Measurements from ENCODE around the gene B9D1.

B9D1 gene

DNA sequence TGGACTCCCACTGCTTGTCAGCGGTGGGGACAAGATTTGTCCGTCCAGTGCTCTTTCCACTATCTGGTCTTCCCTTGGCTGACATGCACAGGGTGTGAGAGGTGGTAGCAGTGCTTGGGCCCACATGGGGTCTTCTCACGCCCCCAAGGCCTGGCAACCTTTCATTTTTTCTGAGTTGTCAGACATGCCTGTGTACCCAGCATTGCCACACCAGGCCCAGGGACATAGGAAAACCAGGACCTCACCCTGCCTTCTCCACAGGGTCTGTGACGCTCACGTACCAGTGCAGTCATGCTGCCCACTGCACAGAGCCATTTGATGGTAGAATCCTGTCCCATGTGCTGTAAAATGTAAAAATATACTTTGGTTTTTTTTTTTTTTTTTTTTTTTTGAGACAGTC, 57.8 kb downstream of the B9D1 start:
- no peak for DNase-seq (ENCODE audit: low read depth)
- no peak overlapping the region for H3K4me3 ChIP-seq (ENCODE audit: low read depth, low read length)
- TF ChIP-seq, protein P1, sequence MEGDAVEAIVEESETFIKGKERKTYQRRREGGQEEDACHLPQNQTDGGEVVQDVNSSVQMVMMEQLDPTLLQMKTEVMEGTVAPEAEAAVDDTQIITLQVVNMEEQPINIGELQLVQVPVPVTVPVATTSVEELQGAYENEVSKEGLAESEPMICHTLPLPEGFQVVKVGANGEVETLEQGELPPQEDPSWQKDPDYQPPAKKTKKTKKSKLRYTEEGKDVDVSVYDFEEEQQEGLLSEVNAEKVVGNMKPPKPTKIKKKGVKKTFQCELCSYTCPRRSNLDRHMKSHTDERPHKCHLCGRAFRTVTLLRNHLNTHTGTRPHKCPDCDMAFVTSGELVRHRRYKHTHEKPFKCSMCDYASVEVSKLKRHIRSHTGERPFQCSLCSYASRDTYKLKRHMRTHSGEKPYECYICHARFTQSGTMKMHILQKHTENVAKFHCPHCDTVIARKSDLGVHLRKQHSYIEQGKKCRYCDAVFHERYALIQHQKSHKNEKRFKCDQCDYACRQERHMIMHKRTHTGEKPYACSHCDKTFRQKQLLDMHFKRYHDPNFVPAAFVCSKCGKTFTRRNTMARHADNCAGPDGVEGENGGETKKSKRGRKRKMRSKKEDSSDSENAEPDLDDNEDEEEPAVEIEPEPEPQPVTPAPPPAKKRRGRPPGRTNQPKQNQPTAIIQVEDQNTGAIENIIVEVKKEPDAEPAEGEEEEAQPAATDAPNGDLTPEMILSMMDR (IDR thresholded peaks at IDR 0.05; ENCODE audit: control insufficient read depth, extremely low read depth, insufficient read depth): no peak

GRCh38 chr17:19304209-19304608, 58.3 kb downstream of the B9D1 start:
- TF ChIP-seq, protein P1 (IDR thresholded peaks at IDR 0.05; ENCODE audit: control insufficient read depth, extremely low read depth, insufficient read depth): no peak
- no peak for DNase-seq (ENCODE audit: low read depth)
- H3K4me3 ChIP-seq (ENCODE audit: low read depth, low read length): no peak overlapping the region

GRCh38 chr17:19303367-19303776, 59.2 kb downstream of the B9D1 start:
- H3K4me3 ChIP-seq (ENCODE audit: low read depth, low read length): no peak overlapping the region
- TF ChIP-seq, protein P1 (IDR thresholded peaks at IDR 0.05; ENCODE audit: control insufficient read depth, extremely low read depth, insufficient read depth): no peak
- no peak for DNase-seq (ENCODE audit: low read depth)

GRCh38 chr17:19302791-19303331, 59.7 kb downstream of the B9D1 start:
- no peak for DNase-seq (ENCODE audit: low read depth)
- TF ChIP-seq, protein P1 (IDR thresholded peaks at IDR 0.05; ENCODE audit: control insufficient read depth, extremely low read depth, insufficient read depth): no peak

DNA sequence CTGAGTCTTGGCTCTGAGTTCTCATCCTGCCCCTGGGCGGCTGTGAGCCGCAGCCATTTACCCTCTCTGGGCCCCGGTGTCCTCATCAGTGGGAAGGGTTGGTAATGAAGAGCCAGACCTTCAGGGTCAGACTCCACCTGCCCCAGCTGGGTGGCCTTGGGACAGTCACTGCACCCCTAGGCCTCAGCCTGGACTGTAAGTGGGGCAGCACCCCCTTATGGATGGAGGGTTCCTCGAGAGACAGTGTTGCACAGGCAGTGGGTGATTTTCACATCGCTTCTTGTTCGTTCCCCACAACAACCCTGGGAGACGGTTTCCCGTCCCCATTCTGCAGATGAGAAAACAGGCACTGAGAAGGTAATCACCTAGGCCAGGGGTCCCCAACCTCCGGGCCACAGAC, 60.5 kb downstream of the B9D1 start:
- DNase-seq (ENCODE audit: low read depth): no peak
- no peak overlapping the region for H3K4me3 ChIP-seq (ENCODE audit: low read depth, low read length)
- TF ChIP-seq, protein P1 (IDR thresholded peaks at IDR 0.05; ENCODE audit: control insufficient read depth, extremely low read depth, insufficient read depth): no peak

More at GRCh38 chr17:19302791-19303331, 59.7 kb downstream of the B9D1 start:
- H3K4me3 ChIP-seq (ENCODE audit: low read depth, low read length): no peak overlapping the region

DNA sequence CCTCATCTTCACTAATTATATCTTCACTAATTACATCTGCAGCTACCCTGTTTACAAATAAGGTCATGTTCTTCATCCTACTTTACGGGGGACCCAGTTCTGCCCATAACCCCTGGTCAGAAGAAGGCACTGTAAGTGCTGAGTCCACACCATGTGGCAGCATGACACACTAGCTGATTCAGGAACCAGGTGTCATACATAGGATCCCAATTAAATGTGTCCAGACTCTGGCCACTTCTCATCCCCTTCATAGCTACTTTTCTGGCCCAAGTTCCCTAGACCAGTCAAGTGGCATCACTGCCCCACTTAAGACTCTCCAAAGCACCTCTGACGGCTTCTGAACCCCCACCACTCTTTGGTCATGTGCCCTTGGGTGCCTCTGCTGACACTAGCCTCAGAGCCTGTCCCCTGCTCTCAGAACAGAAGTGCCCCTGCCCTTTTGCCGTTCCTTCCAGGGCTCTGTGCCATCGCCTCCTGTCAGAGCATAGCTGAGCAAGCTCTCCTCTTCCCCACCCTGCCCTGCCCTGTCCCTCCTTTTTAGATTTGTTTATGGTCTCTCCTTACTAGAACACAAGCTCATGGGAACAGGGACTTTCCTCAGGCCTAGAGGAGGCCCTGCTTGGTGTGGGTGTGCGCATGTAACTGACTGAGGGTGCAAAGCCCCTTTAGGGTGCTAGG, 61.1 kb downstream of the B9D1 start:
- TF ChIP-seq, protein P1 (IDR thresholded peaks at IDR 0.05; ENCODE audit: control insufficient read depth, extremely low read depth, insufficient read depth): no peak
- DNase-seq (ENCODE audit: low read depth): no peak
- H3K4me3 ChIP-seq (ENCODE audit: low read depth, low read length): no peak overlapping the region

DNA sequence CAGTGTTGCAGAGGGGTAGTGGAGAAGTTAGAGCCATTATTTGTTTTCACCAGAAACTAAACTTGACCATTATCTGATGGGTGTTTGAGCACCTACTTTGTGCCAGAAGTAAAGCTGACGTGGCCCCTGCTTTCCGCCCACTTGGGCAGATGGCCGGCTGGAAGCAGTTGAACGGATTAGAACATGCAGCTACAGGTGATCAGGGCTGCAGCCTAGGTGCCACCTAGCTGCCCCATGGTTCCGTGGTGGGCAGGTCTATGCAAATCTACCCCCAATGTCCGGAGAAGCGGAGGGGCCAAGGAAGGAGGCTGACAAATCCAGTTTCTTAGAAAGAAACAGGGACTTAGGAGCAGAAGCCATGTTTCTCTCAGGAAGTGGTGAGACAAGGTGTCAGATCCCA, 62.7 kb downstream of the B9D1 start:
- H3K4me3 ChIP-seq (ENCODE audit: low read depth, low read length): no peak overlapping the region
- no peak for DNase-seq (ENCODE audit: low read depth)
- TF ChIP-seq, protein P1 (IDR thresholded peaks at IDR 0.05; ENCODE audit: control insufficient read depth, extremely low read depth, insufficient read depth): no peak
